ENCODE data around the gene DYTN. TPM values are rescaled to one million over a fixed set of nuclear protein-coding genes. Genes with fewer than 3 reads are reported as not detected.

DYTN gene
- total RNA-seq, 2 experiments from 2014 or later, result not detected

DNA sequence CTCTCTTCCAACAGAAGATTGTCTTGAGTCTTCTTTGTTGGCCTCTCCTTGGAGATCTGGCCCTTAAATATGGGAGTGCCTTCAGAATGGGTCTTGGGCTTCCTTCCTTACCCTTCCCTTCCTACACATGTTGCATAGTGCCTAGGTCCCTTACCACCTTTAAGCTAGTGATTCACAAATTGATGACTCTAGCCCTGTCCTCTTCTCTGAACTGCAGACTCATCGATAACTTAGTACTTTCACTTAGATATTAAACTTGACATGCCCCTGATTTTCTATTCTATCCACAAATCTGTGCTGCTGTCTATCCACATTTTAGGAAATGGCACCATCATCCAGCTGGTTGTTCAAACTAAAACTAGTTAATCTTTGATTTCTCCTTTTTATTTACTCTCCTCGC, 9.1 kb upstream of the DYTN start:
- CTCF ChIA-PET, result no interaction called here
- H3K4me3 ChIP-seq (ENCODE audit: low read length), result no peak overlapping the region
- H3K36me3 Mint-ChIP-seq (ENCODE audit: low read depth), result no peaks in the 10 kb centered on the region
- H3K4me1 Mint-ChIP-seq (ENCODE audit: low read depth), result no peaks in the 10 kb centered on the region
- intact Hi-C loops (cut with DNase I, micrococcal nuclease), result no loop called here
- H3K36me3 ChIP-seq (ENCODE audit: insufficient read depth, low read length), result no peaks in the 10 kb centered on the region
- H3K27ac ChIP-seq (ENCODE audit: low read depth in 1 of 2, low read length in 2 of 2), result no peak overlapping the region
- POLR2A ChIA-PET, result no interaction called here
- H3K4me3 Mint-ChIP-seq, result no peak overlapping the region
- H3K27me3 ChIP-seq (ENCODE audit: control insufficient read depth in 1 of 2, insufficient read depth in 2 of 2, low read length in 2 of 2), result peaks cover 3 to 7% of the 10 kb centered on the region in 2 experiments
- H3K27ac Mint-ChIP-seq, result no peak overlapping the region
- H3K9me3 ChIP-seq (ENCODE audit: control insufficient read depth in 1 of 2, insufficient read depth in 1 of 2, low read length in 2 of 2), result peaks cover 0 to 3% of the 10 kb centered on the region in 2 experiments
- TF ChIP-seq, protein P1, sequence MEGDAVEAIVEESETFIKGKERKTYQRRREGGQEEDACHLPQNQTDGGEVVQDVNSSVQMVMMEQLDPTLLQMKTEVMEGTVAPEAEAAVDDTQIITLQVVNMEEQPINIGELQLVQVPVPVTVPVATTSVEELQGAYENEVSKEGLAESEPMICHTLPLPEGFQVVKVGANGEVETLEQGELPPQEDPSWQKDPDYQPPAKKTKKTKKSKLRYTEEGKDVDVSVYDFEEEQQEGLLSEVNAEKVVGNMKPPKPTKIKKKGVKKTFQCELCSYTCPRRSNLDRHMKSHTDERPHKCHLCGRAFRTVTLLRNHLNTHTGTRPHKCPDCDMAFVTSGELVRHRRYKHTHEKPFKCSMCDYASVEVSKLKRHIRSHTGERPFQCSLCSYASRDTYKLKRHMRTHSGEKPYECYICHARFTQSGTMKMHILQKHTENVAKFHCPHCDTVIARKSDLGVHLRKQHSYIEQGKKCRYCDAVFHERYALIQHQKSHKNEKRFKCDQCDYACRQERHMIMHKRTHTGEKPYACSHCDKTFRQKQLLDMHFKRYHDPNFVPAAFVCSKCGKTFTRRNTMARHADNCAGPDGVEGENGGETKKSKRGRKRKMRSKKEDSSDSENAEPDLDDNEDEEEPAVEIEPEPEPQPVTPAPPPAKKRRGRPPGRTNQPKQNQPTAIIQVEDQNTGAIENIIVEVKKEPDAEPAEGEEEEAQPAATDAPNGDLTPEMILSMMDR (IDR thresholded peaks at IDR 0.05), result no peak
- DNase-seq, result no peak
- peaks cover under 1% of the 10 kb centered on the region for H3K9me3 Mint-ChIP-seq
- no peak for ATAC-seq (ENCODE audit: poor library complexity)
- peaks cover 41% of the 10 kb centered on the region for H3K27me3 Mint-ChIP-seq
- H3K4me1 ChIP-seq (ENCODE audit: insufficient read depth, low read length), result no peaks in the 10 kb centered on the region

- H3K4me1 ChIP-seq (ENCODE audit: insufficient read depth, low read length), result no peaks in the 10 kb centered on the region
- CTCF ChIA-PET, result no interaction called here
- no peak overlapping the region for H3K27ac Mint-ChIP-seq
- H3K4me3 ChIP-seq (ENCODE audit: low read length), result no peak overlapping the region
- intact Hi-C loops (cut with DNase I, micrococcal nuclease), result no loop called here
- no peaks in the 10 kb centered on the region for H3K36me3 ChIP-seq (ENCODE audit: insufficient read depth, low read length)
- no peaks in the 10 kb centered on the region for H3K4me1 Mint-ChIP-seq (ENCODE audit: low read depth)
- peaks cover 0 to 3% of the 10 kb centered on the region in 2 experiments for H3K27me3 ChIP-seq (ENCODE audit: control insufficient read depth in 1 of 2, insufficient read depth in 2 of 2, low read length in 2 of 2)
- no peak overlapping the region for H3K4me3 Mint-ChIP-seq
- H3K36me3 Mint-ChIP-seq (ENCODE audit: low read depth), result no peaks in the 10 kb centered on the region
- TF ChIP-seq, protein P1 (IDR thresholded peaks at IDR 0.05), result no peak
- peaks cover 3% of the 10 kb centered on the region for H3K9me3 Mint-ChIP-seq
- ATAC-seq (ENCODE audit: poor library complexity), result no peak
- no peak overlapping the region for H3K27ac ChIP-seq (ENCODE audit: low read depth in 1 of 2, low read length in 2 of 2)
- peaks cover 37% of the 10 kb centered on the region for H3K27me3 Mint-ChIP-seq
- POLR2A ChIA-PET, result no interaction called here
- no peak for DNase-seq
- H3K9me3 ChIP-seq (ENCODE audit: control insufficient read depth in 1 of 2, insufficient read depth in 1 of 2, low read length in 2 of 2), result no peaks in the 10 kb centered on the region
Observed at GRCh38 chr2:206723288-206723687, 5.1 kb upstream of the DYTN start.

- ChIA-PET CTCF (no interaction called here), POLR2A (no interaction called here)
- no peaks in the 10 kb centered on the region for H3K4me1 Mint-ChIP-seq (ENCODE audit: low read depth)
- Histone ChIP-seq H3K36me3 (ENCODE audit: insufficient read depth, low read length) (no peaks in the 10 kb centered on the region), H3K27me3 (ENCODE audit: control insufficient read depth in 1 of 2, insufficient read depth in 2 of 2, low read length in 2 of 2) (peaks cover 0 to under 1% of the 10 kb centered on the region in 2 experiments), H3K4me3 (ENCODE audit: low read length) (no peak overlapping the region), H3K9me3 (ENCODE audit: control insufficient read depth in 1 of 2, insufficient read depth in 1 of 2, low read length in 2 of 2) (no peaks in the 10 kb centered on the region), H3K27ac (ENCODE audit: low read depth in 1 of 2, low read length in 2 of 2) (no peak overlapping the region), H3K4me1 (ENCODE audit: insufficient read depth, low read length) (no peaks in the 10 kb centered on the region)
- H3K36me3 Mint-ChIP-seq (ENCODE audit: low read depth), result no peaks in the 10 kb centered on the region
- DNase-seq (no peak), ATAC-seq (ENCODE audit: poor library complexity) (no peak)
- TF ChIP-seq, protein P1 (IDR thresholded peaks at IDR 0.05), result no peak
- H3K4me3 Mint-ChIP-seq, result no peak overlapping the region
- peaks cover 36% of the 10 kb centered on the region for H3K27me3 Mint-ChIP-seq
- H3K9me3 Mint-ChIP-seq, result peaks cover 3% of the 10 kb centered on the region
- intact Hi-C loops (cut with DNase I, micrococcal nuclease), result no loop called here
- no peak overlapping the region for H3K27ac Mint-ChIP-seq
Observed at GRCh38 chr2:206721256-206721920, 3.2 kb upstream of the DYTN start.
